NCI-H2171 (cell line): ENCODE data around the gene MAFG.

ENCODE experiments used
- DNase-seq: peaks from one replicate; lab custom pipeline; 2025; lab: John Stamatoyannopoulos, UW

MAFG gene

DNA sequence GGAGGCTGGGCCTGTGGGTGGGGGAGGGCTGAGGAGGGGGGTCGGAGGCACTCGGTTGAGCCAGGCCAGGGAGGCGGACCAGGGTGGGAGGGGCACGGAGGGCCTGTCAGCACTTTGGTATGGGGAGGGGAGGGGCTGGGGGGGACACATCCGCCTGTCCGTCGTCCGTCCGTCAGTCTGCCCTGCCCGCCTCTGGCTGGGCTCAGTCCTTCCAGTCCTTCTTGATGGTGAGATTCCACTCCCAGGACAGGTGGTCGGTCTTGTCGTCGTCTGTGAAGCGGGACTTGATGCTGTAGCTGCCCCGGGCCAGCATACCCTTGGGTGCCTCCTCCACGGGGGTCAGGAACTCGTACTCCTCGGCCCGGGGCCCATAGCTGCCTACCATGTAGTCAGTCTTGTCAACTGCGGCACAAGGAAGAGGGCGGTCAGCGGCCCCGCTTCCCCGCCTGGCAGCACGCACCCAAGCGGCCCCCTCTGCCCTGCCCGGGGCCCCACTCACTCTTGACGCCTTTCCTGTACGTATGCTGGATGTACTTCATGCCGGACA is 58.8 kb downstream of the MAFG start:
- DNase-seq = no peak
